Epithelial cell of esophagus (primary cell): ENCODE data around the gene FBXO21.
"Not testable (repeated sequence)": the region's sequence is repeated elsewhere in the genome, so short reads cannot be mapped to it uniquely, and the experiment has no call there.

ENCODE experiments used
- DNase-seq: peaks from one replicate; pipeline ENCODE4 v3.0.0; 2010; ENCODE audit warnings: low read depth
- H3K4me3 ChIP-seq: 2 replicates; pipeline ENCODE4 v1.5.1; 2011; ENCODE audit warnings: mild to moderate bottlenecking, low read length, control low read depth
- TF ChIP-seq, protein P1 (sequence below): IDR thresholded peaks from 2 replicates; pipeline ENCODE4 v1.5.1; 2011; ENCODE audit warnings: low read depth, mild to moderate bottlenecking, low read length, control low read depth, inconsistent platforms; ENCODE audit not compliant: insufficient read depth; ENCODE audit errors: missing control alignments

The FBXO21 gene

GRCh38 chr12:117111386-117111785 is 78.9 kb downstream of the FBXO21 start:
- DNase-seq, result no peak
- H3K4me3 ChIP-seq, result no peak overlapping the region
- TF ChIP-seq, protein P1, sequence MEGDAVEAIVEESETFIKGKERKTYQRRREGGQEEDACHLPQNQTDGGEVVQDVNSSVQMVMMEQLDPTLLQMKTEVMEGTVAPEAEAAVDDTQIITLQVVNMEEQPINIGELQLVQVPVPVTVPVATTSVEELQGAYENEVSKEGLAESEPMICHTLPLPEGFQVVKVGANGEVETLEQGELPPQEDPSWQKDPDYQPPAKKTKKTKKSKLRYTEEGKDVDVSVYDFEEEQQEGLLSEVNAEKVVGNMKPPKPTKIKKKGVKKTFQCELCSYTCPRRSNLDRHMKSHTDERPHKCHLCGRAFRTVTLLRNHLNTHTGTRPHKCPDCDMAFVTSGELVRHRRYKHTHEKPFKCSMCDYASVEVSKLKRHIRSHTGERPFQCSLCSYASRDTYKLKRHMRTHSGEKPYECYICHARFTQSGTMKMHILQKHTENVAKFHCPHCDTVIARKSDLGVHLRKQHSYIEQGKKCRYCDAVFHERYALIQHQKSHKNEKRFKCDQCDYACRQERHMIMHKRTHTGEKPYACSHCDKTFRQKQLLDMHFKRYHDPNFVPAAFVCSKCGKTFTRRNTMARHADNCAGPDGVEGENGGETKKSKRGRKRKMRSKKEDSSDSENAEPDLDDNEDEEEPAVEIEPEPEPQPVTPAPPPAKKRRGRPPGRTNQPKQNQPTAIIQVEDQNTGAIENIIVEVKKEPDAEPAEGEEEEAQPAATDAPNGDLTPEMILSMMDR, result no peak

DNA sequence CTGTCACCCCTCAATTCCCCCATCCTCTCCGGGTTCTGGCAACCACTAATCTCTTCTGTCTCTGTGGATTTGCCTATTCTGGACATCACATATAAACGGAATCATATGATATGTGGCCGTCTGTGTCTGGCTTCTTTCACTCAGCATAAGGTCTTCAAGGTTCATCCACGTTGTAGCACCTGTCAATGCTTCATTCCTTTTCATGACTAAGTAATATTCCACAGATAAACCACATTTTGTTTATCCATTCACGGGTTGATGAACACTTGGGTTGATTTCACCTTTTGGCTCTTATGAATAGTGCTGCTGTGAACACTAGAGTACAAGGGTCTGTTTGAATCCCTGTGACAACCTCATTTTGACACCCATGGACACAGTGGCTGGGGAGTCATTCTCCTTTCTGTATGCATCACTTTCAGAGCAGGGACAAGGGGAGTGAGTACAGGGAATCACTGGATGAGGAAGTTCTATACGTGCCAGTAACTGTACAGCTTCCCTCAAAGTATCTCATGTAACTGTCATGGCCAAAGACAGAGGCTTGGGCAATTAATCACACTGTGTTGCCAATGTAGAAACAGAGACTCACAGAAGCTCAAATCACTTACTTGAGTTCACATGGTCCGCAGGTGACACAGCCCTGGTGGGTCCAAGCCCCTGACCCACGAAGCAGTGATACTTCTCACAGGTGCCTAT is 80.2 kb downstream of the FBXO21 start:
- no peak for DNase-seq
- no peak overlapping the region for H3K4me3 ChIP-seq
- TF ChIP-seq, protein P1, result no peak

GRCh38 chr12:117105902-117106301 is 84.4 kb downstream of the FBXO21 start:
- no peak overlapping the region for H3K4me3 ChIP-seq
- TF ChIP-seq, protein P1, result no peak
- peak; percentile 81 for DNase-seq

DNA sequence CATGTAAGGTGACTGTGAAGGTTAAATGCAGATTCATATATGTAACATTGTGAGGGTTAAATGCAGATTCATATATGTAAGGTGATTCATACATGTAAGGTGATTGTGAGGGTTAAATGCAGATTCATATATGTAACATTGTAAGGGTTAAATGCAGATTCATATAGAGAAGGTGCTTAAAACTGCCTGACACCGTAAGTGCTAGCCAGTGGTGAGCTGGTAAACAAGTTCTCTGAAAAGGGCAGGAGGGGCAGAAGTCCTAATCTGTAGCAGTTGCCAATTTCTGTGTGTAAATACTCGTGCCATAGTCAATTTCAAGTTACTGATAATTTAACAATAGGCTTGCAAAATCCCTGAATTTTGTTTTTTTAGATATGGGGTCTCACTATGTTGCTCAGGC is 86.3 kb downstream of the FBXO21 start:
- H3K4me3 ChIP-seq, DNase-seq: not testable (repeated sequence)

GRCh38 chr12:117102800-117103181 is 87.5 kb downstream of the FBXO21 start:
- no peak for DNase-seq
- TF ChIP-seq, protein P1, result no peak
- H3K4me3 ChIP-seq, result no peak overlapping the region

DNA sequence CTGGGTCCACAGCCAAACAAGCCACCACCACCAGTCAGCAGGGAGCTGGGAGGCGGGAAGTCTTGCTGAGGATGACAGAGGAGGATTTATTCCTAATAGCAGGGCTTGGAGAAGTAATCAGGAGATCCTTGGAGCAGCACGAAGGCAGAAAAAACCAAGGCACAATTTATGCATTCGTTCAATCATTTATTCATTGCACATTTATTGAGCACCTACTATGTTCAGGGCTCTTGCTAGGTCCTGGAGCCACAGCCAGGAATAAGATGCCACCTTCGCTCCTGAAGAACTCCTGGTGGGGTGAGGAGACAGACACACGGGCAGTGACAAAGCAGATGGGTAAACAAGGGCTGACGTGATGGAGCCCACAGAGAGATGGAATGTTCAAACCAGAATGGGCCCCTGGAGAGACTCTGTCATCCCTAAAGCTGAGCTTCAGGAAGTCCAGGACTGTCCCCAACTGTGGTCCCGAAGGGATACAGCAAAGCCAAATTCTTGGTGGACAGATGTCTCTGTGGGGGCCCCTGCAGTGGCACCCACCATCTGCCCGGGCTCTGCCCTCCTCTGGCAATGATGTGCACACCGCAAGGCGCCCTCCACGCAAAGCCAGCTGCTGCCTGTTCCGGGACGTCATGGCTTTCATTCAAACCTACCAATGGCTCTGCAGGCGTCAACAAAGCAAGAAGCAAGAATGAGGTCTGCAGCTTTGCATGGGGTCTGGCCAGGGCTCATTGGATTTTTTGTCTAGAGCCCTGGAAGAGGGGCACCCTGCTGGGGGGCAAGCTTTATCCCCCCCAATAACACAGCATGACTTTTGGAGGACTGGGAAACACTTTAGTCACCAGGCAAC is 88.1 kb downstream of the FBXO21 start:
- H3K4me3 ChIP-seq, result no peak overlapping the region
- DNase-seq, result no peak
- TF ChIP-seq, protein P1, result no peak

DNA sequence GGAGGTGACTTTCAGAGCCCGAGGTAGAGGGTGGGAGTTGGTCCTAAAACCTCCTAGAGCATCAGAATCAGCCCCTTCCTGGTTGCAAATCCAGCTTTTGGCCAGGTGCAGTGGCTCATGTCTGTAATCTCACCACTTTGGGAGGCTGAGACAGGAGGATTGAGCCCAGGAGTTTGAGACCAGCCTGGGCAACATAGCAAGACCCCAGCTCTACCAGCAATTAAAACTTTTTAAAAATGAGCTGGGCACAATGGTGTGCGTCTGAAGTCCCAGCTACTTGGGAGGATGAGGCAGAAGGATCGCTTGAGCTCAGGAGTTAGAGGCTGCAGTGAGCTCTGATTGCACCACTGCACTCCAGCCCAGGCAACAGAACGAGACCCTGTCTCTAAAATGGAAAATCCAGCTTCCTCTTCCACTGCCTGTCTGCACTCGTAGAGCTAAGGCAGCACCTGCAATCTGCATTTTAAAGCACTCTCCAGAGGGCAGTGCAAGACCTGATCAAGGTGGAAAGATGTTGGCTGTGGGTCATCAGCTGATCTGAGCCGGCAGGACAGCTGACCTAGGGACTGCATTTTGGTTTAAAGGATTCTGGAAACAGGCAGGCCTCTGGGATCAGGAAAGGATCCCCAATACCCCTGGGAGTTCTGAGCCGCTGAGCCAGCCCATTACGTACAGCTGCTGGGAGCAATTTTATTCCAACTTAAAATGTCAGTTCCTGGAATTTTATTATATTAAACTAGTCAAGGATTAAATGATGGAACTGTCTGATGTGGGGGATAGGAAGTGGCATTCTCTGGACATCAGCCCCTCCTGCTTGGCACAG is 89.2 kb downstream of the FBXO21 start:
- TF ChIP-seq, protein P1, result no peak
- no peak overlapping the region for H3K4me3 ChIP-seq
- no peak for DNase-seq
